GM18951 (cell line): ENCODE measurements around the gene MPST.

Experiments used
- POLR2A ChIP-seq: IDR thresholded peaks from 4 replicates; pipeline ENCODE4 v1.6.1; 2011; ENCODE audit warnings: mild to moderate bottlenecking; ENCODE audit not compliant: insufficient read length, insufficient read depth; ENCODE audit errors: extremely low read depth
- in situ Hi-C: fragments of 300-500 bp; cut with MboI; formaldehyde crosslinking; loops from one replicate; pipeline ENCODE4 v1.12.0; 2022; ENCODE audit warnings: low sequenced_read_pairs, mixed read lengths, inconsistent platforms; ENCODE audit not compliant: unreplicated experiment

Gene MPST

DNA sequence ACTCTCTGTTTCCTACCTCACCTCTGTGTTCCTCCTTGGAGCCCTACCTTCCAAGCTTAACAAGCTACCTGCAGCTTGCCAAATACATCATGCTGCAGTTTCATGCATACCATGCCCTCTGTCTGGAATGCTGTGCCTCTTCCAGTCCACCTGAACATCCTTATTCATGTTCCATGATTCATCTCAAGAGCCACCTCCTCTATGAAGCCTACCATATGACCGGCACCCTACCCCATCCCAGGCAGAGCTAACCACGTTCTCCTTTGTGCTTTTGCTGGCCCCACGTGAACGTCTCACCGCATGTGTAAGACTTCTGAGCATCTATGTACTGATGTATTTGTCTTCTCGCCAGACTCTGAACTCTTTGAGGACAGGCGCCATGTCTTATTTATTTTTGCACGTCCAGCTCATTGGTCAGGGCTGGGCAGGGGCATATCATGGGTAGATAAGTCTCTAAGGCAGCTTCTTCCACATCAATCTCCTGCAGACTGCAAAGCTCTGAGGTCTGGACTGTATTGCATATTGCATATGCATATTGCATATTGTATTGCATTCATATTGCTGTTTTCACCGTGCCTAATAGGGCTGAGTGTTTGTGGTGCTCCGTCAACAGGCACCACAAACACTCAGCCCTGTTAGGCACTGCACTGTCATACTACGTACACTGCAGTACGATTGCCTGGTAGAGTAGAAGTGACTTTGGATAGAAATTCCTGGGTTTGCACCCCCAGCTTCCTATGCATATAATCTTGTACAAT is 31.3 kb upstream of the MPST start:
- in situ Hi-C loops = loop anchor here (10.0 kb wide), 1 partner anchor 213 kb away; the partner anchor contains the start of gene IFT27
- no peak for TF ChIP-seq POLR2A

- in situ Hi-C loops = loop anchor here (10.0 kb wide), 1 partner anchor 214 kb away; the partner anchor contains the start of gene IFT27
Measured at GRCh38 chr22:36989012-36989411, 30.5 kb upstream of the MPST start.

- in situ Hi-C loops = no loop called here
- TF ChIP-seq POLR2A = no peak
Measured at GRCh38 chr22:36990457-36990856, 29.1 kb upstream of the MPST start.

- TF ChIP-seq POLR2A = no peak
- in situ Hi-C loops = no loop called here
Measured at GRCh38 chr22:36991206-36991605, 28.3 kb upstream of the MPST start.

GRCh38 chr22:36997746-36998145 is 21.8 kb upstream of the MPST start:
- in situ Hi-C loops = no loop called here
- TF ChIP-seq POLR2A = no peak

- in situ Hi-C loops = no loop called here
Measured at GRCh38 chr22:36998620-36999351, 20.8 kb upstream of the MPST start.

GRCh38 chr22:36999463-36999862 is 20.1 kb upstream of the MPST start:
- in situ Hi-C loops = no loop called here
- TF ChIP-seq POLR2A = no peak

More at GRCh38 chr22:36998620-36999351, 20.8 kb upstream of the MPST start:
- TF ChIP-seq POLR2A = no peak

- TF ChIP-seq POLR2A = no peak
- in situ Hi-C loops = no loop called here
Measured at GRCh38 chr22:37000676-37001534, 18.6 kb upstream of the MPST start.

DNA sequence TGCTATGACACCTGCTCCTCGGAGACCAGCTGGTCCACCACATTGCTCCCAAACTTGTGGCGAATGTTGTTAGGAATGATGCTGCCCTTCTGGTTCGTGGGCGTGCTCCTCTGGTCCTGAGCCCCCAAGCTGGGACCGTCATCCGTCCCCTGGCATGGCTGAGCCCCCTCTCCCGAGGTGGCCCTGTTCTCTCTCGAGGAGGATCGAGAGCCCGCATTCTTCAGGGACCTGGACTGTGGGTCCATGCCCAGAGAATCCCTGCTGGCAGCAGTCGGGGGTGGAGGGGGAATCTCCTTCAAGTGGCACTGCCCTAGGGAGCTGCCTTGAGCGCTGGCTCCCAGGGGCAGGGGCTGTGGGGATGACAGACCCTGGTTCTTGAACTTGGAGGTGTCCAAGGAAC is 17.7 kb upstream of the MPST start:
- in situ Hi-C loops = no loop called here
- TF ChIP-seq POLR2A = no peak

DNA sequence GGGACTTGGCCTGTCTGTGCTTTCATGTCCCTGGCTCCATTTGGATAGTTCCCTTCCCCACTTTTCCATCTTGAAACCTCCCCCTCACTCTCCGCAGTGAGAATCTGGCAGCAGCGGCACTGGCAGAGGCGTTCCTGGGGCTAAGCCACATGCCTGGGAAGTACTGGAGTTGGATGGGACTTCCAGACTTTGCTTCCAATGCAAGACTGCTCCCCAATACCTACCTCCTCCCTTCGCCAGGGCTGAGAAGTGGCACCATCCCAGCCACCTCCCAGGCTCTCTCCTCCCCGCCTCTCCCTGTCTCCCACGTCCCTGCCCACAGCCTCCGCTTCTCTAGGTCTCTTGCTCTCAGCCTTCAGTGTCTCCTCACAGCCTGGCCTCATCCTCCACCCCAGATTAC is 16.9 kb upstream of the MPST start:
- in situ Hi-C loops = no loop called here
- TF ChIP-seq POLR2A = no peak

DNA sequence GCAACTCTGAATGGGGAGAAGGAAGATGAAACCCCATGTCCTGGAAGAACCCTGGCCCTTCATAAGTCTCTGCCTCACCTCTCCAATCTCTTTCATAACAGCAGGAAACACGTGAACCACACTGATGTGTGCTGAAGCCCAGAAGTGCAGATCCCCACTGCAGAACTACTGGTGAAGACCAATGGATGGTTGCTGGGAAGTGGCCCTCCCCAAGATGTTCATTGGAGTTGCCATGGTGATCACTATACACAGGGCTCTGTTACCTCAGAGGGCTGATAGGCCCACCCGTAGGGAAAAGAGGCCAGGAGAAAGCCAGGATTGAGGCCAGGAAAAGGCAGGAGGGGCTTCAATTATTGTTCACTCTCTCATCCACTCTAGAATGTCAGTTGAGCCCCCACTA is 11.9 kb upstream of the MPST start:
- no peak for TF ChIP-seq POLR2A
- in situ Hi-C loops = no loop called here

DNA sequence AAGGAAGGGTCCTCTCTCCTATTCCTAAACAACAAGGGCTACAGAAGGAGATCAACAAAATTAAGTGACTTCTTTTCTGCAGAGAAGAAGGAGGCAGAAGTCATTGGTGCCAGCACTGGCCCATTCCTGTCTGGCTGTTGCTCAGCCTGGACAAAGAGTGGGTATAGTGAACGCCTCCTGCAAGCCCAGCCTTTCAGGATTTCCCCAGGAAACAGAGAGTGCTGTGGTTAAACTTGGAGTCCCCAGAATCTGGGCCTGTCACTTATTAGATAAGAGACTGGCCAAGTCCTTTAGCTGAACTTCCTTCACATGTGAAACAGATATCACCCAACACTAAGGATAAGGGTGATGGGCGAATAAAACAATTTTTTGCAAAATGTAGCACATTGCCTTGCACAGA is 11.2 kb upstream of the MPST start:
- no peak for TF ChIP-seq POLR2A
- in situ Hi-C loops = no loop called here

DNA sequence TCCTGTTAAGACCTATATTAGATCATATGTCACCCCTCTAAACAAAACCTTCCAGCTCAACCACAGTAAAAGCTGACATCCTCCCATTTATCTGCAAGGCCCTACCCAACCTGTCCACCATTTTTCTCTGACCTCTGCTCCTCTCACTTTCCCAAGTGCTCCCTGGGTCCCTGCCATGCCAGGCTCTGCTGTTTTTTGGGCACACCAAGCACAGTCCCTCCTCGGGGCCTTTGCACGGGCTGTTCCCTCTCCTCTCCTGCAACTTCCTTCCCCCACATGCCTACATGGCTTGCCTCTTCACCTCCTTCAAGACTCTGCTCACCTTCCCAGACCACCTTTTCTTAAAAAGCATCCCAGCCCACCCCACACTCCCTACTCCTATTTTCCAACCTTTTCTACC is 10.1 kb upstream of the MPST start:
- TF ChIP-seq POLR2A = no peak
- in situ Hi-C loops = no loop called here

DNA sequence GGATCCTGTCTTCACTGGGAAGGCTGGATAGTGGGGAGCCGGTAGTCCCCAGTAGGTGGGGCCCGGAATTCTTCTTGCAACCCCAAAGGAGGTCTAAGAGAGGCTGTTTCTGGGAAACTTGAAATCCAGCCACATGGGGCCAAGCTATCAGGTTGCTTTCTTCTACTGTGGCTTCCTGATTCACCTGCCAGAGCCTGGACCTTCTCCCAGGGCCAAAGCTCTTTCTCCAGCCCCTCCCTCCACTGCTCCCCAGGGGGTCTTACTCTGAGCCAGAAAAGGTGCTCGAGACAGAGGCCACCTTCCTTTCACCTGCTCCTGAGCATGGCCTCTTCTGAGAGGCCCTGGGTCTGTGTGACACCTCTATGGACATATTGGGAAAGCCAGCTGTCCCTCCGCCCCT is 9.4 kb upstream of the MPST start:
- TF ChIP-seq POLR2A = no peak
- in situ Hi-C loops = no loop called here

DNA sequence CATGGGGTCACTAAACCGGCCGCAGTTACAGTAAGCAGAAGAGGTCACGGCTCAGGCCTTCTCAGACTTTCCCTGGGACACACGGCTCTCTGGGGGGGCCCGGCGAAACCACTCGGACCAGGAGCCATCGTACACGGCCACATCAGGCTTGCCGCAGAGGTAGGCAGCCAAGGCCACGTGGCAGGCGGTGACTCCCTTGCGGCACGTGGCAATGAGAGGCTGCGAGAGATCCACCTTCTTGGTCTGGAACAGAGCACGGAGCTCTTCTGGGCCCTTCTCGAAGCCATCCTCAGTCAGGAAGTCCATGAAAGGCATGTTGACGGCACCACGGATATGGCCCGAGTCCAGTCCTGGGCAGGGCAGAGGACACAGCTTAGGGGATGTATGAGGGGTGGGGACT is 8.6 kb upstream of the MPST start:
- in situ Hi-C loops = no loop called here
- no peak for TF ChIP-seq POLR2A
